Embryonic facial prominence (tissue), 1 donor: ENCODE data around the gene TREML4.

Source experiments
- DNase-seq: peaks from one replicate; pipeline ENCODE4 v3.0.0-alpha.2; 2016; ENCODE audit errors: extremely low spot score

TREML4 gene

DNA sequence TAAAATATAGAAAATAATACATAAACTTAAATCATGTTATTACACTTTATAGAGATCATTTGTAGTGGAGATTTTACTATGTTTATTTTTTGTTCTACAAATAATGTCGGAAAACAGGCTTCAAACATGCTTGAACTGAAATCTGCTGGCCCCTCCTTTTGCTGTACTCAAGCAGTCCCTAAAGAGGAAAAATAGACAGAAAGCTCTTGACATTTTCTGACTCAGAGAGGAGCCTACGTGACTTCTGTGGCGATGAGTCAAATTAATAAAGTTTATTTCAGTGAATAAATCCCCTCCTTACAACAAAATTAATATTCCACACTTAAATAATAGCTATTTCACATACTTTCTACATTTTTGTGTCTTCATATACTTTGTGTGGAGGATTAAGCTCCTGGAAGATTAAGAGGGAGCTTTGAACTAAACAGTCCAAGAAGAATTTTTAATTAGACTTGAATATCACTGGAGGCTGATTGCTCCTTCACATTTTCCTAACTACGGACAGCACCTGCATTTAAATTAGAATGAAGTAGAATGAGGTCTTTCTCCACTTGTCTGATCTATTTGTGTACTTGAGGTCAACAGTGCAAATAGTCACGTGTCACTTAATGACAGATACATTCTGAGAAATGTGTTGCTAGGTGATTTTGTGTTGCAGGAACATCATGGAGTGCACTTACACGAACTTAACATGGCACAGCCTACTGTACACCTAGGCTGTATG, 60.0 kb downstream of the TREML4 start:
- DNase-seq = no peak
